ENCODE data around the gene TNFRSF1A. TPM values are rescaled to one million over a fixed set of nuclear protein-coding genes. Genes with fewer than 3 reads are reported as not detected.
A peak's percentile ranks its signal among the peaks of the same experiment; 100 is the strongest.

TNFRSF1A gene
- total RNA-seq, 1 donor from 2014 or later = 70.4 TPM

DNA sequence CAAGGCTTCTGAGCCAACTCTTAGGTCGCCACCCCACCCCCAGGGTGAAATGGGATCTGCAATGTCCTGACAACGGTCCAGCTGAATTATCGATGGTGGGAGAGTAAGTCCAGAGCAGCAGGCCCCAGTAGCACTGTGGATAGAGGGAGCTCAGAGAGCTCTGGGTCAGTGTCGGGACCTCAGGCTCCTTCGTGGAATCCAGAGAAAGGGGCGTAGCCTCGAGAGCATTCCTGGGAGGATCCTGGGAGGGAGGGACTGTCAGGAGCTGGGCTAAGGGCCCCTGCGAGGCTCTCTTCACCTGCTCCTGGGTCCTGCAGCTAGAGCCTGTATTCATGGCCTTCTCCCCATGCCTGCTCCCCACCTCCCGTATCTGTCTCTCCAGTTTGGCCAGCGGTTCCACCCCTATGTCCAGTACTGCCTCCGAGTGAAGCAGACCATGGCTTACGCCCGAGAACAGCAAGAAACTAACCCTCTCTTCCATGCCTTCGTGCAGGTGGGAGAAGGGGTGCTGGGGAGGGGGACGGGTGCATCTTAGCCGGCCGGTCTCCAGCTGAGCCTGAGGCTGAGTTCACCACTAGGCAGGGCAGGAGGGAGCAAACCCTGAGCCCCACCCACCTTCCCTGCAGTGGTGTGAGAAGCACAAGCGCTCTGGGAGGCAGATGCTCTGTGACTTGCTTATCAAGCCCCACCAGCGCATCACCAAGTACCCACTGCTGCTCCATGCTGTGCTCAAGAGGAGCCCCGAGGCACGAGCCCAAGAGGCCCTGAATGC, 24.8 kb downstream of the TNFRSF1A start:
- H3K27ac Mint-ChIP-seq = no peak overlapping the region
- H3K36me3 Mint-ChIP-seq = peaks cover 4% of the 10 kb centered on the region
- H3K9me3 Mint-ChIP-seq = no peaks in the 10 kb centered on the region

DNA sequence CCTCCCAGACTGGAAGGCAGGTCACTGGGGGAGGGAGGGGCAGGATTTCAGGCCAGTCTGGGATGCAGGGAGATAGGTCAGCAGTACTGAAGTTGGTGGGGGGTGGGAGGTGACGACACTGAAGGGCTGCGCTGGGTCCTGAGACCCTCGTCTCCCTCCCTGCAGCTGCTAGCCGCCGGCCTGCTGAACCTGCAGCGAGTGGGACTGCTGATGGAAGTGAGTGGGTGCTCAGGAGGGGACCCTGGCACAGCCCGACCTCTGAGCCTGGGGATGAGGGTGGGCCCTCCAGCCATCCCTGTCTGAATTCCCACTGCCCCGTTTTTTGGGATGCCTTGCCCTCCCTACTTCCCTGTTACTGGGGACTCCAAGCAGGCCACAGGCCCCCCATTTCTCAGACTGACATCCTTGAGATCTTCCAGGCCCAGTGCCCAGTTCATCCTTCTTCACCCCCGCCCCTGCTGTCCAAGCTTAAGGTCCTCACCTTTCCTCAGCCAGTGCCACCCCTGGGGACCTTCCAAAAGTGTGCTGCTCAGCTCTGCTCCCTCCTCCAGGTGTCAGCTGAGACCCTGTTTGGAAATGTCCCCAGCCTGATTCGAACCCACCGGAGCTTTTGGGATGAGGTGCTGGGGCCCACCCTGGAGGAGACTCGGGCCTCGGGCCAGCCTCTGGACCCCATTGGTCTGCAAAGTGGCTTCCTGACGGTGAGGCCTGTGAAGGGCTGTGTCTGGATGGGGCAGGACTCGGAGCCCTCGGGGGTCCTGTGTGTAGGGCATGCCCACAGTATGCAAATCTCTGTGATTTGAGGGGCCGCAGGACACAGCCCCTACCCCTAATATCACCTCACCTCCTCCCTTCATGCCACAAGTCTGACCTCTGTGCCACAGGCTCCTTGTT, 25.9 kb downstream of the TNFRSF1A start:
- Mint-ChIP-seq H3K4me3 (no peak overlapping the region), H3K27ac (no peak overlapping the region), H3K27me3 (ENCODE audit: low read depth) (no peaks in the 10 kb centered on the region), H3K4me1 (peaks cover 24% of the 10 kb centered on the region), H3K36me3 (peaks cover 4% of the 10 kb centered on the region), H3K9me3 (no peaks in the 10 kb centered on the region)
- DNase-seq (ENCODE audit: low spot score in 2 of 2, unreplicated experiment in 2 of 2) = no peak
- TF ChIP-seq, protein P1, sequence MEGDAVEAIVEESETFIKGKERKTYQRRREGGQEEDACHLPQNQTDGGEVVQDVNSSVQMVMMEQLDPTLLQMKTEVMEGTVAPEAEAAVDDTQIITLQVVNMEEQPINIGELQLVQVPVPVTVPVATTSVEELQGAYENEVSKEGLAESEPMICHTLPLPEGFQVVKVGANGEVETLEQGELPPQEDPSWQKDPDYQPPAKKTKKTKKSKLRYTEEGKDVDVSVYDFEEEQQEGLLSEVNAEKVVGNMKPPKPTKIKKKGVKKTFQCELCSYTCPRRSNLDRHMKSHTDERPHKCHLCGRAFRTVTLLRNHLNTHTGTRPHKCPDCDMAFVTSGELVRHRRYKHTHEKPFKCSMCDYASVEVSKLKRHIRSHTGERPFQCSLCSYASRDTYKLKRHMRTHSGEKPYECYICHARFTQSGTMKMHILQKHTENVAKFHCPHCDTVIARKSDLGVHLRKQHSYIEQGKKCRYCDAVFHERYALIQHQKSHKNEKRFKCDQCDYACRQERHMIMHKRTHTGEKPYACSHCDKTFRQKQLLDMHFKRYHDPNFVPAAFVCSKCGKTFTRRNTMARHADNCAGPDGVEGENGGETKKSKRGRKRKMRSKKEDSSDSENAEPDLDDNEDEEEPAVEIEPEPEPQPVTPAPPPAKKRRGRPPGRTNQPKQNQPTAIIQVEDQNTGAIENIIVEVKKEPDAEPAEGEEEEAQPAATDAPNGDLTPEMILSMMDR (IDR thresholded peaks at IDR 0.05; ENCODE audit: unreplicated experiment) = no peak

More for the DNA sequence above, 24.8 kb downstream of the TNFRSF1A start:
- TF ChIP-seq, protein P1 (IDR thresholded peaks at IDR 0.05; ENCODE audit: unreplicated experiment) = no peak
- Mint-ChIP-seq H3K27me3 (ENCODE audit: low read depth) (no peaks in the 10 kb centered on the region), H3K4me1 (peaks cover 18% of the 10 kb centered on the region), H3K4me3 (no peak overlapping the region)
- DNase-seq (ENCODE audit: low spot score in 2 of 2, unreplicated experiment in 2 of 2) = no peak

DNA sequence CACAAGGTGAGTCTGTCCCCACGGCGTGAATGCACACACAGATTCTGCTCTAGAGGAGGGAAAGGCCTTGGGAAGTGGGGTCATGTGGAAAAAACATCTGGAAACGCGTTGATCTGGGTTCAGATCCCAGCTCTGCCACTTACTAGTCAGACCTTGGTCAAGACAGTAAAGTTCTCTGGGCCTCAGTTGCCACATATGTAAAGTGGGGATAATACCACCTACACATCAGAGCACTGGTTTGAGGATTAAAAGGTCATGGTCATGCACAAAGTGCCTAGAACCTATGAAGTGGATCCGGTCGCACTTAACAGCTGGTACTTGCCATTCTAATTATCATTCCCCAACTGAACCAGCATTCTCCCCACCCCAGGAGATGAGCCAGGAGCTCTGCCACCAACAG, 26.7 kb downstream of the TNFRSF1A start:
- H3K36me3 Mint-ChIP-seq = peaks cover 4% of the 10 kb centered on the region
- H3K27me3 Mint-ChIP-seq (ENCODE audit: low read depth) = no peaks in the 10 kb centered on the region
- no peak for DNase-seq (ENCODE audit: low spot score in 2 of 2, unreplicated experiment in 2 of 2)
- H3K4me1 Mint-ChIP-seq = peaks cover 24% of the 10 kb centered on the region
- no peak overlapping the region for H3K27ac Mint-ChIP-seq
- H3K9me3 Mint-ChIP-seq = no peaks in the 10 kb centered on the region
- TF ChIP-seq, protein P1 (IDR thresholded peaks at IDR 0.05; ENCODE audit: unreplicated experiment) = no peak
- no peak overlapping the region for H3K4me3 Mint-ChIP-seq

DNA sequence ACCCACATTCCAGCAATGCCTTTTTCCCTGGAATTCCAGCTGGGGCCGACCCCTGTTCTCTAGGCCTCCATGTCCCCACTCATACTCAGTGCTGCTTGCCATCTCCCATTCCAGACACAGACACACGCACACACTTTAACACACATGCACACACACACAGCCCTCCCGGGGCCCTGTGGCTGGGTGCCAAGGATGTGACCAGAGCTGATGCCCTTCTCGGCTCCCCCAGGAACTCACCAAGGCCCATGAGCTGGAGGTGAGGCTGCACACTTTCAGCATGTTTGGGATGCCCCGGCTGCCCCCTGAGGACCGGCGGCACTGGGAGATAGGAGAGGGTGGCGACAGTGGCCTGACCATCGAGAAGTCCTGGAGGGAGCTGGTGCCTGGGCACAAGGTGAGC, 27.1 kb downstream of the TNFRSF1A start:
- H3K27me3 Mint-ChIP-seq (ENCODE audit: low read depth) = no peaks in the 10 kb centered on the region
- H3K4me3 Mint-ChIP-seq = no peak overlapping the region

DNA sequence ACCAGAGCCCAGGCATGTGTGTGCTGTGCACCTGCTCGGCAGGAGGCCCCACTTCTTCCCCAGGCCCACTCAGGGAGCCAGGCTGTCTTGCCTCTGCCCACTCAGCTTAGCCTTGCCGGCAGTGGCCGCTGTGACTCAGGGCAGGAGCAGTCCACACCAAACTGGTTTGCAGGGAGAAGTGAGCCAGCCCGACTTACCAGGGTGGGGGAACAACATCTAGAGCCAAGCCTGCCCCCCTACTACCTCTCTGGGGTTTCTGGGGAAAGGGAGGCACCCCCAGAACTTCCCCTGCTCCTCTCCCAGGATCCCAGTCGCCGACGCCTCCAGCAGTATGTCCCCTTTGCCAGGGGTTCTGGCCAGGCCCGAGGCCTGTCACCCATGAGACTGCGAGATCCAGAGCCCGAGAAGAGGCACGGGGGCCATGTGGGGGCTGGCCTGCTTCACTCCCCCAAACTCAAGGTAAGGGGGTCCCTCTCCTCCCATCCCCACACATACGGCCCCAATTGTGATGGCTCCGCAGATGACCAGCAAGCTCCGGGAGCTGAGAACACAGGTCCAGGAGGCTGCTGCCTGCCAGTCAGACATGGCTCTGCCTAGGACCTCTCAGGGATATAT, 28.4 kb downstream of the TNFRSF1A start:
- H3K4me1 Mint-ChIP-seq = peaks cover 24% of the 10 kb centered on the region
- H3K4me3 Mint-ChIP-seq = no peak overlapping the region
- DNase-seq (ENCODE audit: low spot score in 2 of 2, unreplicated experiment in 2 of 2) = no peak
- peaks cover 3% of the 10 kb centered on the region for H3K36me3 Mint-ChIP-seq
- TF ChIP-seq, protein P1 (IDR thresholded peaks at IDR 0.05; ENCODE audit: unreplicated experiment) = no peak
- peaks cover 4% of the 10 kb centered on the region for H3K27me3 Mint-ChIP-seq (ENCODE audit: low read depth)
- no peak overlapping the region for H3K27ac Mint-ChIP-seq
- no peaks in the 10 kb centered on the region for H3K9me3 Mint-ChIP-seq

More for the DNA sequence above, 27.1 kb downstream of the TNFRSF1A start:
- H3K27ac Mint-ChIP-seq = peak overlapping the region; percentile 47
- no peak for DNase-seq (ENCODE audit: low spot score in 2 of 2, unreplicated experiment in 2 of 2)
- peaks cover 4% of the 10 kb centered on the region for H3K36me3 Mint-ChIP-seq
- no peaks in the 10 kb centered on the region for H3K9me3 Mint-ChIP-seq
- TF ChIP-seq, protein P1 (IDR thresholded peaks at IDR 0.05; ENCODE audit: unreplicated experiment) = no peak
- peaks cover 24% of the 10 kb centered on the region for H3K4me1 Mint-ChIP-seq

Data from mesothelial cell of epicardium (in vitro differentiated cells).